ENCODE results near the gene KRTAP10-9. TPM values are rescaled to one million over a fixed set of nuclear protein-coding genes. Genes with fewer than 3 reads are reported as not detected.

The KRTAP10-9 gene
- total and polyA plus RNA-seq, 2 of the 8 experiments (the other 6 are each of a cell fraction or from before 2014, with no cell fraction given) = not detected

GRCh38 chr21:44648557-44649311 lies 21.8 kb downstream of the KRTAP10-9 start:
- Histone ChIP-seq H3K4ac (replicated peaks; ENCODE audit: insufficient read length, low read depth, low read length) (no peak overlapping the region), H3K79me1 (ENCODE audit: low read depth, low read length) (no peaks in the 10 kb centered on the region; the same call in 1 of the 2 replicates), H4K20me1 (replicated peaks in 1 of 2; ENCODE audit: control insufficient read depth in 1 of 2, insufficient read depth in 2 of 2, low read length in 2 of 2) (no peaks in the 10 kb centered on the region), H3K4me3 (ENCODE audit: extremely low read depth in 1 of 4, insufficient read depth in 2 of 4, low read depth in 3 of 4, low read length in 4 of 4) (no peak overlapping the region), H3K18ac (ENCODE audit: extremely low read depth, low read length) (peak overlapping the region; percentile 32; the same call in 1 of the 2 replicates), H3K27ac (ENCODE audit: low read depth, low read length) (no peak overlapping the region), H3K9ac (replicated peaks in 1 of 4; ENCODE audit: extremely low read depth in 1 of 4, low read depth in 3 of 4, low read length in 3 of 4) (no peak overlapping the region), H4K5ac (ENCODE audit: insufficient read length, low read depth, low read length) (no peak overlapping the region), H3K4me1 (replicated peaks in 1 of 4; ENCODE audit: control insufficient read depth in 3 of 4, insufficient read depth in 4 of 4, low read length in 3 of 4) (peaks cover 0 to 14% (median 4%) of the 10 kb centered on the region in 4 experiments; a peak in 3 of 7 replicates), H3K27me3 (replicated peaks in 1 of 4; ENCODE audit: control insufficient read depth in 3 of 4, extremely low read depth in 1 of 4, insufficient read depth in 3 of 4, low read length in 3 of 4) (peaks cover 0 to 2% (median 0%) of the 10 kb centered on the region in 4 experiments; a peak in 1 of 7 replicates), H4K91ac (replicated peaks; ENCODE audit: insufficient read length, low read length) (no peak overlapping the region), H2BK20ac (ENCODE audit: low read length) (no peak overlapping the region), H3K36me3 (ENCODE audit: control insufficient read depth in 2 of 4, insufficient read depth in 4 of 4, low read length in 3 of 4) (no peaks in the 10 kb centered on the region), H3K4me2 (ENCODE audit: insufficient read depth in 1 of 2, low read depth in 2 of 2, low read length in 2 of 2) (no peak overlapping the region), H2AK5ac (ENCODE audit: low read depth, low read length) (no peak overlapping the region), H3K23ac (ENCODE audit: insufficient read length) (no peak overlapping the region), H2BK5ac (ENCODE audit: low read depth, low read length) (no peak overlapping the region), H3K14ac (ENCODE audit: insufficient read length) (no peak overlapping the region), H2BK120ac (replicated peaks; ENCODE audit: low read depth, low read length) (no peak overlapping the region), H4K8ac (ENCODE audit: extremely low read depth, insufficient read depth, low read length) (peak overlapping the region; percentile 18; the same call in 1 of the 2 replicates), H2BK12ac (ENCODE audit: low read depth, low read length) (peak overlapping the region; percentile 80; the same call in 1 of the 2 replicates), H2AFZ (ENCODE audit: low read length) (no peak overlapping the region), H3K56ac (replicated peaks; ENCODE audit: insufficient read length, low read depth, low read length) (no peak overlapping the region), H3K79me2 (ENCODE audit: control insufficient read depth in 1 of 2, insufficient read depth in 2 of 2, low read length in 2 of 2) (no peaks in the 10 kb centered on the region), H3K9me3 (ENCODE audit: insufficient read depth in 2 of 2, low read depth in 1 of 2, low read length in 1 of 2) (peaks cover 0 to 3% of the 10 kb centered on the region in 2 experiments; a peak in 3 of 4 replicates), H3K23me2 (ENCODE audit: low read depth, low read length) (no peaks in the 10 kb centered on the region), H2BK15ac (ENCODE audit: low read length) (0 out of 2 replicates have a peak overlapping the region, but pooled peaks have one; percentile 16)
- CTCF ChIA-PET (ENCODE audit: partially characterized antibody) = interaction anchor here (0.8 to 2.1 kb wide), 4 partner anchors 17 to 151 kb away, joined by 3 to 8 read pairs (median 4); no protein-coding TSS in a partner anchor
- DNase-seq (ENCODE audit: low read depth in 1 of 2, low spot score in 2 of 2) (no peak), FAIRE-seq (no peak)
- 93% methylated on average over 33 of the region's 33 CpGs; no CpG with 5 or more reads in 1 of the 2 experiments for WGBS, 2 experiments (ENCODE audit: extremely low coverage in 1 of 2, insufficient coverage in 1 of 2, insufficient read length in 1 of 2, insufficient replicate concordance in 2 of 2, low coverage in 1 of 2, low lambda C conversion rate in 2 of 2, missing lambda C conversion rate in 1 of 2)
- POLR2A ChIA-PET (ENCODE audit: partially characterized antibody) = no interaction called here
- TF ChIP-seq CHD1 (IDR thresholded peaks at IDR 0.05; ENCODE audit: low read depth, low read length) (no peak), RNF2 (IDR thresholded peaks at IDR 0.05; ENCODE audit: borderline replicate concordance, low read depth, low read length, missing control alignments, poor library complexity, severe bottlenecking) (no peak), GTF2F1 (IDR thresholded peaks at IDR 0.05; ENCODE audit: borderline replicate concordance, low read depth, low read length) (no peak), SRF (IDR thresholded peaks at IDR 0.05; ENCODE audit: low read depth, low read length) (no peak)

All from H1 (cell line).